Measurements from ENCODE around the gene TARDBP. TPM values are rescaled to one million over a fixed set of nuclear protein-coding genes. Genes with fewer than 3 reads are reported as not detected.
"Not testable (repeated sequence)": the region's sequence is repeated elsewhere in the genome, so short reads cannot be mapped to it uniquely, and the experiment has no call there.

Gene TARDBP
- total and polyA plus RNA-seq, 9 donors, result 106 to 175 (median 143) TPM

- intact Hi-C loops (cut with DNase I), result no loop called here
- WGBS, 3 donors, result 77 to 90% (median 86%) methylated on average over 8 of the region's 8 CpGs
- no peak for TF ChIP-seq EP300 (IDR thresholded peaks at IDR 0.05)
- TF ChIP-seq POLR2A (IDR thresholded peaks at IDR 0.05), result no peak
- TF ChIP-seq CTCF (IDR thresholded peaks at IDR 0.05), result no peak
- Histone ChIP-seq H3K9me3 (no peaks in the 10 kb centered on the region), H3K4me3 (no peak overlapping the region), H3K27me3 (no peaks in the 10 kb centered on the region), H3K36me3 (no peaks in the 10 kb centered on the region), H3K4me1 (ENCODE audit: insufficient read depth) (no peaks in the 10 kb centered on the region), H3K27ac (no peak overlapping the region)
- DNase-seq, result no peak
Observed at GRCh38 chr1:11046270-11046566, 33.8 kb downstream of the TARDBP start.

GRCh38 chr1:11046625-11047365 is 34.3 kb downstream of the TARDBP start, which contains the start of gene MASP2:
TSS of gene MASP2 (minus strand) at chr1:11047239. CDS start at chr1:11047207, 32 bp downstream.
- no peaks in the 10 kb centered on the region for H3K4me1 ChIP-seq (ENCODE audit: insufficient read depth)
- H3K9me3 ChIP-seq, result no peaks in the 10 kb centered on the region
- H3K27ac ChIP-seq, result no peak within 1 kb of the TSS
- DNase-seq, result no peak
- 87 to 91% (median 90%) methylated on average over 23 to 28 of the region's 28 CpGs for WGBS, 3 donors
- no peaks in the 10 kb centered on the region for H3K27me3 ChIP-seq
- intact Hi-C loops (cut with DNase I), result no loop called here
- H3K36me3 ChIP-seq, result no peaks in the 10 kb centered on the region
- TF ChIP-seq CTCF (IDR thresholded peaks at IDR 0.05), result no peak
- no peak for TF ChIP-seq POLR2A (IDR thresholded peaks at IDR 0.05)
- TF ChIP-seq EP300 (IDR thresholded peaks at IDR 0.05), result no peak
- H3K4me3 ChIP-seq, result no peak within 1 kb of the TSS

GRCh38 chr1:11051121-11051520 is 38.7 kb downstream of the TARDBP start:
- peak in 1 of 5 donors; percentile 4 for DNase-seq
- H3K4me1 ChIP-seq (ENCODE audit: insufficient read depth); intact Hi-C loops (cut with DNase I); H3K36me3 ChIP-seq; H3K4me3 ChIP-seq; H3K27me3 ChIP-seq; H3K9me3 ChIP-seq; H3K27ac ChIP-seq: not testable (repeated sequence)
- WGBS, 3 donors, result 85 to 90% (median 90%) methylated on average over 10 of the region's 10 CpGs

GRCh38 chr1:11051781-11052511 is 39.5 kb downstream of the TARDBP start:
- no peaks in the 10 kb centered on the region for H3K4me1 ChIP-seq (ENCODE audit: insufficient read depth)
- no peaks in the 10 kb centered on the region for H3K9me3 ChIP-seq
- no peaks in the 10 kb centered on the region for H3K27me3 ChIP-seq
- WGBS, 3 donors, result 52 to 56% (median 56%) methylated on average over 19 of the region's 19 CpGs
- H3K36me3 ChIP-seq, result no peaks in the 10 kb centered on the region
- TF ChIP-seq POLR2A (IDR thresholded peaks at IDR 0.05) (no peak), EP300 (IDR thresholded peaks at IDR 0.05) (no peak), CTCF (IDR thresholded peaks at IDR 0.05) (no peak)
- DNase-seq, result peak in 1 of 5 donors; percentile 17
- intact Hi-C loops (cut with DNase I), result no loop called here
- no peak overlapping the region for H3K4me3 ChIP-seq
- no peak overlapping the region for H3K27ac ChIP-seq
